K562 (cell line): ENCODE results near the gene ZBTB42. TPM values are rescaled to one million over a fixed set of nuclear protein-coding genes. Genes with fewer than 3 reads are reported as not detected.
A peak's percentile ranks its signal among the peaks of the same experiment; 100 is the strongest.

ENCODE experiments used
- ARNT ChIP-seq, 2 experiments: fragments of 450-650 bp; IDR thresholded peaks; 2 replicates each; pipeline ENCODE4 v1.6.1; 2016; ENCODE audit warnings: mild to moderate bottlenecking in 1 of 2
- ATF1 ChIP-seq, 2 experiments: fragments of 450-650 bp in 1 of 2; IDR thresholded peaks; 2 replicates each; pipeline ENCODE4 v1.6.1; 2016; ENCODE audit warnings: missing compliant biosample characterization in 1 of 2, missing genetic modification characterization in 1 of 2
- CCNT2 ChIP-seq: IDR thresholded peaks from 2 replicates; pipeline ENCODE4 v1.6.1; 2011; ENCODE audit warnings: borderline replicate concordance, low read depth, mild to moderate bottlenecking, moderate library complexity, mixed read lengths, low read length; ENCODE audit not compliant: insufficient read length; ENCODE audit errors: extremely low read depth
- ESRRA ChIP-seq: fragments of 450-650 bp; IDR thresholded peaks from 2 replicates; pipeline ENCODE4 v1.6.1; 2014; ENCODE audit warnings: low read depth, mild to moderate bottlenecking, moderate library complexity, borderline replicate concordance
- FOXA1 ChIP-seq: fragments of 450-650 bp; IDR thresholded peaks from 2 replicates; pipeline ENCODE4 v1.6.1; 2016; ENCODE audit warnings: mild to moderate bottlenecking, borderline replicate concordance
- FOXK2 ChIP-seq, 2 experiments: fragments of 450-650 bp; IDR thresholded peaks in 1 of 2; conservative IDR thresholded peaks in 1 of 2; 2 replicates each; pipeline ENCODE4 v1.6.1; 2016; ENCODE audit warnings: low read depth in 2 of 2, mild to moderate bottlenecking in 1 of 2
- HSF4 ChIP-seq: fragments of 250-450 bp; sonication (Bioruptor Pico); IDR thresholded peaks from 2 replicates; pipeline ENCODE4 v2.1.2; 2022; ENCODE audit warnings: mild to moderate bottlenecking, moderate library complexity, borderline replicate concordance
- KLF10 ChIP-seq: fragments of 250-450 bp; sonication (Bioruptor Pico); IDR thresholded peaks from 2 replicates; pipeline ENCODE4 v1.6.1; 2021; ENCODE audit warnings: matching md5 sums
- L3MBTL2 ChIP-seq: fragments of 450-650 bp; IDR thresholded peaks from 2 replicates; pipeline ENCODE4 v1.6.1; 2016; ENCODE audit warnings: mild to moderate bottlenecking, moderate library complexity
- NONO ChIP-seq, 2 experiments: fragments of 200-400 bp in 1 of 2; fragments of 450-650 bp in 1 of 2; formaldehyde crosslinking in 1 of 2; IDR thresholded peaks; 2 replicates each; pipeline ENCODE4 v1.6.1; 2017; ENCODE audit warnings: low read depth in 2 of 2, mild to moderate bottlenecking in 2 of 2, moderate library complexity in 2 of 2, low read length in 1 of 2
- NR2C2 ChIP-seq, 2 experiments: fragments of 200-800 bp in 1 of 2; sonication (Bioruptor generic) in 1 of 2; sonication (generic) in 1 of 2; formaldehyde crosslinking in 1 of 2; IDR thresholded peaks; 2 replicates each; pipeline versions ENCODE4 v1.6.1 to v1.8.0; 2016 to 2022; ENCODE audit warnings: mild to moderate bottlenecking in 1 of 2, missing compliant biosample characterization in 1 of 2, missing genetic modification characterization in 1 of 2, missing genetic modification reagents in 1 of 2
- NRF1 ChIP-seq, 2 experiments: fragments of 450-650 bp; IDR thresholded peaks in 1 of 2; conservative IDR thresholded peaks in 1 of 2; 2 replicates each; pipeline ENCODE4 v1.6.1; 2014; ENCODE audit warnings: mild to moderate bottlenecking in 2 of 2
- U2AF1 ChIP-seq: fragments of 200-400 bp; formaldehyde crosslinking; optimal IDR thresholded peaks from 2 replicates; pipeline ENCODE3; 2017; ENCODE audit warnings: mild to moderate bottlenecking, low read depth, low read length, moderate library complexity
- VEZF1 ChIP-seq: fragments of 200-800 bp; sonication (Bioruptor generic); IDR thresholded peaks from 2 replicates; pipeline ENCODE4 v1.6.1; 2017; ENCODE audit warnings: missing genetic modification characterization, missing compliant biosample characterization
- ZNF668 ChIP-seq: fragments of 250-450 bp; sonication (Bioruptor Pico); IDR thresholded peaks from 2 replicates; pipeline ENCODE4 v1.8.0; 2022; ENCODE audit warnings: mild to moderate bottlenecking, inconsistent platforms
- ZNF707 ChIP-seq: fragments of 250-450 bp; sonication (Bioruptor Pico); conservative IDR thresholded peaks from 2 replicates; pipeline ENCODE4 v1.8.0; 2022; ENCODE audit warnings: inconsistent platforms, mild to moderate bottlenecking, moderate library complexity
- ZNF766 ChIP-seq: fragments of 200-800 bp; sonication (Bioruptor generic); conservative IDR thresholded peaks from 2 replicates; pipeline ENCODE4 v1.6.1; 2016; ENCODE audit warnings: missing genetic modification characterization, missing compliant biosample characterization
- polyA plus RNA-seq, 8 experiments: library from polyadenylated mRNA; depleted of rRNA in 4 of 8; stranded (reverse) in 5 of 8; unstranded in 3 of 8; fragments of >200 nt; fragmentation: Nextera tagmentation in 2 of 8; fragmentation: Illumina TruSeq in 1 of 8; extraction: Ambion mirVana in 2 of 8; extraction: Trizol in 1 of 8; gene quantifications; 2 replicates each; pipeline versions ENCODE4 v1.2.1 to v1.2.3, GENCODE V29; 2011 to 2014; ENCODE audit warnings: inconsistent platforms in 1 of 8, missing spikeins in 1 of 8
- total RNA-seq, 7 experiments: library from RNA; depleted of rRNA in 6 of 7; stranded (reverse); fragments of >200 nt in 6 of 7; fragmentation: Illumina TruSeq in 2 of 7; extraction: Trizol in 2 of 7; gene quantifications; 2 replicates each; pipeline versions ENCODE4 v1.2.1 to v1.2.3, GENCODE V29; 2011 to 2021; ENCODE audit warnings: low replicate concordance in 1 of 7
- TF ChIP-seq, protein P1 (sequence below): fragments of 450-650 bp; IDR thresholded peaks from 2 replicates; pipeline ENCODE4 v1.6.1; 2016; ENCODE audit warnings: antibody characterized with exemption
- TF ChIP-seq, protein P2 (sequence below): sonication (generic); formaldehyde crosslinking; IDR thresholded peaks from 2 replicates; pipeline ENCODE4 v1.9.0; 2022; ENCODE audit warnings: mild to moderate bottlenecking, missing genetic modification reagents

ZBTB42 gene
- total and polyA plus RNA-seq, 9 of the 15 experiments (the other 6 are each of a cell fraction or from before 2014, with no cell fraction given) = 0.03 to 8.5 (median 2.4) TPM

GRCh38 chr14:104752735-104753527 lies 48.0 kb upstream of the ZBTB42 start, which contains the start of gene SIVA1 (continued):
- TF ChIP-seq, protein P1, sequence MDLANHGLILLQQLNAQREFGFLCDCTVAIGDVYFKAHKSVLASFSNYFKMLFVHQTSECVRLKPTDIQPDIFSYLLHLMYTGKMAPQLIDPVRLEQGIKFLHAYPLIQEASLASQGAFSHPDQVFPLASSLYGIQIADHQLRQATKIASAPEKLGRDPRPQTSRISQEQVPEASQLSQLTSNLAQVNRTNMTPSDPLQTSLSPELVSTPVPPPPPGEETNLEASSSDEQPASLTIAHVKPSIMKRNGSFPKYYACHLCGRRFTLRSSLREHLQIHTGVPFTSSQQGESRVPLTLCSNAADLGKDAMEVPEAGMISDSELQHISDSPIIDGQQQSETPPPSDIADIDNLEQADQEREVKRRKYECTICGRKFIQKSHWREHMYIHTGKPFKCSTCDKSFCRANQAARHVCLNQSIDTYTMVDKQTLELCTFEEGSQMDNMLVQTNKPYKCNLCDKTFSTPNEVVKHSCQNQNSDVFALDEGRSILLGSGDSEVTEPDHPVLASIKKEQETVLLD = 0 out of 2 replicates have a peak, but pooled peaks have one; percentile 41
- TF ChIP-seq ESRRA = peak; percentile 39; the same call in 1 of the 2 replicates
- no peak for TF ChIP-seq KLF10
- peak; percentile 55 for TF ChIP-seq L3MBTL2
- TF ChIP-seq, protein P2, sequence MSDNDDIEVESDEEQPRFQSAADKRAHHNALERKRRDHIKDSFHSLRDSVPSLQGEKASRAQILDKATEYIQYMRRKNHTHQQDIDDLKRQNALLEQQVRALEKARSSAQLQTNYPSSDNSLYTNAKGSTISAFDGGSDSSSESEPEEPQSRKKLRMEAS (CRISPR knock-in tag) = peak; percentile 50
- TF ChIP-seq CCNT2 = peak; percentile 11
- TF ChIP-seq ZNF668 (CRISPR knock-in tag) = no peak
- peak; percentile 63 for TF ChIP-seq VEZF1 (CRISPR knock-in tag)
- TF ChIP-seq FOXA1 = no peak
- TF ChIP-seq NRF1 (conservative IDR thresholded peaks at IDR 0.05 in 1 of 2, IDR thresholded peaks at IDR 0.05 in 1 of 2) = peak; percentile 90 to 91
- TF ChIP-seq HSF4 (CRISPR knock-in tag) = no peak
- peak; percentile 44 to 54; a peak in 2 of 4 replicates for TF ChIP-seq FOXK2 (conservative IDR thresholded peaks at IDR 0.05 in 1 of 2, IDR thresholded peaks at IDR 0.05 in 1 of 2; ENCODE audit: low read depth in 2 of 2)
- TF ChIP-seq ARNT (IDR thresholded peaks at IDR 0.05) = no peak
- peak in 1 of 2 experiments; percentile 66; a peak in 1 of 4 replicates for TF ChIP-seq NONO (IDR thresholded peaks at IDR 0.05; ENCODE audit: low read depth in 2 of 2, low read length in 1 of 2)
- TF ChIP-seq U2AF1 = peak; percentile 39
- TF ChIP-seq NR2C2 (CRISPR knock-in tag; IDR thresholded peaks at IDR 0.05) = no peak
- TF ChIP-seq NR2C2 (tag; IDR thresholded peaks at IDR 0.05) = peak; percentile 91
- no peak for TF ChIP-seq ZNF707 (CRISPR knock-in tag)
- TF ChIP-seq ZNF766 (CRISPR knock-in tag) = no peak
- peak; percentile 93 for TF ChIP-seq ATF1 (CRISPR knock-in tag; IDR thresholded peaks at IDR 0.05)
- peak; percentile 100 for TF ChIP-seq ATF1 (tag; IDR thresholded peaks at IDR 0.05)
